ENCODE results near the gene NUP214. TPM values are rescaled to one million over a fixed set of nuclear protein-coding genes. Genes with fewer than 3 reads are reported as not detected.

The NUP214 gene
- total RNA-seq, 4 donors from 2014 or later: 13.2 to 75.8 (median 49.0) TPM

DNA sequence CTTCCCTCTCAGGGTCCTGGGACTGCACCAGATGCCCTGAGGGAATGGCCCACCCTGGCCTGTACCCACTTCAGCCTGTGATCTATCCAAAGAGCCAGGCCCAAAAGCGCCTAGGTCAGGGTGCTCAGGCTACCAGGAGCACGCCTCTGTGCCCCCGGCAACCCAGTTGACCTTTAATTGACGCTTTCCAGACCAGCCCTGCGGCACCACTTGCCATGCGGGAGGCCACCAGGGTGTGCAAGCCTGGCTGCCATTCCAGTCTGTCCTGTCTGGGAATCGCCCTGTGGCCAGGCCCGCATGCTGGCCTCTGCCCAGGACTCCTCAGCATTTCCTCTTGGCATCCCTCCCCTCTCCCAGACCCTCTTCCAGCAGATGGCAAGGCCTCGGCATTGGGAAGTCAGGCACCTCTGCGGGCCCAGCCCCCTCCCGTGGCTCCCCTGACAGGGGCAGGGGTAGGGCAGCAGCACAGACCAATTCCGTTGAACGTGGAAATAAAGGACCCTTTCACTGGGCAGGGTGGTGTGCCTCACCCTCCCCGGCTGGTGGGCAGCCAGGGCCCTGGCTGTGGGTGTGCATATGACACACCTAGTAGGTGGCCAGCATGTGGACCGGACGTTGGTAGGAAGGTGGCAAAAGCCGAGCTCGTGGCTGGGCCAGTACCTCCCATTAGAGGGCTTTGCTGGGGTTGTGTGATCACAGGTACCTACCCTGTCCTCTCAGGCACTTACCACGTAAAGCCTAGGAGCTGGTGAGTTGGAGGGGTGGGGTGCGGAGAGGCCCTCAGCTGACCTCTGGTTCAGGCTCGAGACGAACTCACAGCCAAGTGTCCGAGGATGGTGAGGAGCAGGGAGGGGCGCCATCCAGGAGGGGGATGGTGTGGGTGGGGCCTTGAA lies 32.6 kb upstream of the NUP214 start:
- no peak for DNase-seq
- intact Hi-C loops (cut with DNase I; ENCODE audit: low total_unique reads): no loop called here
- TF ChIP-seq POLR2A (IDR thresholded peaks at IDR 0.05): no peak
- TF ChIP-seq, protein P1, sequence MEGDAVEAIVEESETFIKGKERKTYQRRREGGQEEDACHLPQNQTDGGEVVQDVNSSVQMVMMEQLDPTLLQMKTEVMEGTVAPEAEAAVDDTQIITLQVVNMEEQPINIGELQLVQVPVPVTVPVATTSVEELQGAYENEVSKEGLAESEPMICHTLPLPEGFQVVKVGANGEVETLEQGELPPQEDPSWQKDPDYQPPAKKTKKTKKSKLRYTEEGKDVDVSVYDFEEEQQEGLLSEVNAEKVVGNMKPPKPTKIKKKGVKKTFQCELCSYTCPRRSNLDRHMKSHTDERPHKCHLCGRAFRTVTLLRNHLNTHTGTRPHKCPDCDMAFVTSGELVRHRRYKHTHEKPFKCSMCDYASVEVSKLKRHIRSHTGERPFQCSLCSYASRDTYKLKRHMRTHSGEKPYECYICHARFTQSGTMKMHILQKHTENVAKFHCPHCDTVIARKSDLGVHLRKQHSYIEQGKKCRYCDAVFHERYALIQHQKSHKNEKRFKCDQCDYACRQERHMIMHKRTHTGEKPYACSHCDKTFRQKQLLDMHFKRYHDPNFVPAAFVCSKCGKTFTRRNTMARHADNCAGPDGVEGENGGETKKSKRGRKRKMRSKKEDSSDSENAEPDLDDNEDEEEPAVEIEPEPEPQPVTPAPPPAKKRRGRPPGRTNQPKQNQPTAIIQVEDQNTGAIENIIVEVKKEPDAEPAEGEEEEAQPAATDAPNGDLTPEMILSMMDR (IDR thresholded peaks at IDR 0.05): no peak
- Histone ChIP-seq H3K4me3 (no peak overlapping the region), H3K27me3 (peaks cover 0 to 6% of the 10 kb centered on the region in 2 donors), H3K4me1 (no peaks in the 10 kb centered on the region), H3K9me3 (no peaks in the 10 kb centered on the region), H3K36me3 (no peaks in the 10 kb centered on the region), H3K27ac (no peak overlapping the region)

GRCh38 chr9:131094015-131094414 lies 31.4 kb upstream of the NUP214 start:
- DNase-seq: no peak
- no peak for TF ChIP-seq POLR2A (IDR thresholded peaks at IDR 0.05)
- TF ChIP-seq, protein P1 (IDR thresholded peaks at IDR 0.05): no peak
- intact Hi-C loops (cut with DNase I; ENCODE audit: low total_unique reads): no loop called here
- Histone ChIP-seq H3K27me3 (peaks cover 0 to 6% of the 10 kb centered on the region in 2 donors), H3K4me3 (no peak overlapping the region), H3K27ac (no peak overlapping the region), H3K9me3 (no peaks in the 10 kb centered on the region), H3K4me1 (no peaks in the 10 kb centered on the region), H3K36me3 (no peaks in the 10 kb centered on the region)

DNA sequence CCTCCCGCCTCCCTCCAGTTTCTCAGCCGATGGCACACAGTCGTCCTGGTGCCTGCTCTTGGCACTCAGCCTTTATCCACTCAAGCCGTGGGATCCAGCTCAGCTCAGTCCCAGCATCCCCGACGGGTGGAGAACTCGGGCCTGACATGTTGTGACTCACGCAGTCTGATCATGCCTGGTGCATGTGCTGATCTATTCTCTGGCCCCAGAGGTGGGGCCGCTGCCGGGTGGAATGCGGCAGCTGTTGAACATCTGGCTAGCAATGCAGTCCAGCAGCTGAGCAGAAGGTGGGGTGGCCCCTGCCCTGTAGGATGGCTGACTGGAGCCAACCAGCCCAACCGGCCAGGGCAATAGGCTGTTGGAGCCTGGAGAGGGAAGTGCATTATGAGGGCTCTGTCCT lies 30.8 kb upstream of the NUP214 start:
- no peak overlapping the region for H3K27ac ChIP-seq
- H3K36me3 ChIP-seq: no peaks in the 10 kb centered on the region
- no peaks in the 10 kb centered on the region for H3K9me3 ChIP-seq
- TF ChIP-seq POLR2A (IDR thresholded peaks at IDR 0.05): no peak
- TF ChIP-seq, protein P1 (IDR thresholded peaks at IDR 0.05): no peak
- H3K4me1 ChIP-seq: no peaks in the 10 kb centered on the region
- no peak overlapping the region for H3K4me3 ChIP-seq
- H3K27me3 ChIP-seq: peaks cover 0 to 6% of the 10 kb centered on the region in 2 donors
- intact Hi-C loops (cut with DNase I; ENCODE audit: low total_unique reads): no loop called here
- no peak for DNase-seq

DNA sequence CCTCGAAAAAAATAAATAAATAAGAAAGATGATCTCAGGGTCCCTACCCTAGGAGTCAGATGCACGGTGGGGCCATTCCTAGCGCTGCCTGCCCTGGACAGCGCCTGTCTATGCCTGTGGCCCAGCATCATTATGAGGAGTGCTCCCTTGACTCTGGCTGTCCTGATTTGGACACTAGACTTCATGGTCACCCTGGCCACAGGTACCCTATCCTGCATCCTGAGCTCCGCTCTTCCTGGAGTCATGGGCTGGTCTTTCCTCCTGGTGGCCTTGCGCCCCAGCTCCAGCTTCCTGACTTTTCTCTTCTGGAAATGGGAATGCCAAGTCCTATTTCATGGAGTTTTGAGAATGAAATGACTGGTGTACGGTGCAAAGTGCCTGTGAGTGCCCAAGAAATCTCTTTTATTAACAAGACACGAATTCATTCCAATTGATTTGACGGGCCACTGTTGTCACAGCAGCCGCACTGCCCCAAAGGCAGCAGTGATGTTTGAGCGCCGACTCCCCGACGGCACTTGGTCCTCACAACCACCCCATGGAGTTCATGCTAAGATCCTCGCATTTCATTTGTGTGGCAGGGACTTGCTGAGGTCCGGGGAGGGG lies 29.6 kb upstream of the NUP214 start:
- Histone ChIP-seq H3K27me3 (peaks cover 0 to 6% of the 10 kb centered on the region in 2 donors), H3K27ac (no peak overlapping the region), H3K4me3 (peak overlapping the region; percentile 13 to 33), H3K36me3 (no peaks in the 10 kb centered on the region), H3K9me3 (no peaks in the 10 kb centered on the region), H3K4me1 (no peaks in the 10 kb centered on the region)
- intact Hi-C loops (cut with DNase I; ENCODE audit: low total_unique reads): no loop called here
- no peak for DNase-seq
- no peak for TF ChIP-seq POLR2A (IDR thresholded peaks at IDR 0.05)
- TF ChIP-seq, protein P1 (IDR thresholded peaks at IDR 0.05): no peak

Data from uterus (tissue), 4 donors.